ENCODE results near the gene CD101. TPM values are rescaled to one million over a fixed set of nuclear protein-coding genes. Genes with fewer than 3 reads are reported as not detected.

The CD101 gene
- total RNA-seq, 2 experiments from 2014 or later = 2.1 to 2.2 TPM

GRCh38 chr1:117017648-117018047 is 16.1 kb downstream of the CD101 start:
- TF ChIP-seq CTCF (IDR thresholded peaks at IDR 0.05) = no peak
- Mint-ChIP-seq H3K27me3 (no peaks in the 10 kb centered on the region), H3K4me1 (ENCODE audit: low read depth) (peaks cover 58% of the 10 kb centered on the region), H3K9me3 (no peaks in the 10 kb centered on the region), H3K36me3 (ENCODE audit: low read depth) (no peaks in the 10 kb centered on the region), H3K4me3 (no peak overlapping the region), H3K27ac (peak overlapping the region; percentile 39)
- CTCF ChIA-PET = interaction anchor here (0.6 kb wide), 1 partner anchor 65 kb away, joined by 3 read pairs; no protein-coding TSS in a partner anchor
- no peaks in the 10 kb centered on the region for H3K9me3 ChIP-seq (ENCODE audit: control insufficient read depth in 1 of 2, insufficient read depth in 1 of 2, low read length in 2 of 2)
- peaks cover 17% of the 10 kb centered on the region for H3K4me1 ChIP-seq (ENCODE audit: insufficient read depth, low read length)
- H3K36me3 ChIP-seq (ENCODE audit: insufficient read depth, low read length) = peaks cover 13% of the 10 kb centered on the region
- POLR2A ChIA-PET = interaction anchor here (0.7 to 0.8 kb wide), 2 partner anchors 28 to 31 kb away, joined by 3 read pairs; no protein-coding TSS in a partner anchor
- ATAC-seq (ENCODE audit: poor library complexity) (peak; percentile 43), DNase-seq (peak in 1 of 14 experiments; percentile 26)
- H3K4me3 ChIP-seq (ENCODE audit: low read length) = no peak overlapping the region
- intact Hi-C loops (cut with DNase I, micrococcal nuclease) = no loop called here
- H3K27me3 ChIP-seq (ENCODE audit: control insufficient read depth in 1 of 2, insufficient read depth in 2 of 2, low read length in 2 of 2) = no peaks in the 10 kb centered on the region
- no peak overlapping the region for H3K27ac ChIP-seq (ENCODE audit: low read depth in 1 of 2, low read length in 2 of 2)

- Mint-ChIP-seq H3K9me3 (no peaks in the 10 kb centered on the region), H3K4me3 (no peak overlapping the region), H3K27ac (no peak overlapping the region), H3K27me3 (no peaks in the 10 kb centered on the region), H3K4me1 (ENCODE audit: low read depth) (peaks cover 32% of the 10 kb centered on the region), H3K36me3 (ENCODE audit: low read depth) (no peaks in the 10 kb centered on the region)
- ChIA-PET CTCF (no interaction called here), POLR2A (no interaction called here)
- ATAC-seq (ENCODE audit: poor library complexity) = no peak
- Histone ChIP-seq H3K9me3 (ENCODE audit: control insufficient read depth in 1 of 2, insufficient read depth in 1 of 2, low read length in 2 of 2) (no peaks in the 10 kb centered on the region), H3K27me3 (ENCODE audit: control insufficient read depth in 1 of 2, insufficient read depth in 2 of 2, low read length in 2 of 2) (no peaks in the 10 kb centered on the region), H3K4me3 (ENCODE audit: low read length) (no peak overlapping the region), H3K4me1 (ENCODE audit: insufficient read depth, low read length) (peaks cover 9% of the 10 kb centered on the region), H3K27ac (ENCODE audit: low read depth in 1 of 2, low read length in 2 of 2) (no peak overlapping the region), H3K36me3 (ENCODE audit: insufficient read depth, low read length) (peaks cover 13% of the 10 kb centered on the region)
- intact Hi-C loops (cut with DNase I, micrococcal nuclease) = no loop called here
- no peak for TF ChIP-seq CTCF (IDR thresholded peaks at IDR 0.05)
- no peak for DNase-seq
Observed at GRCh38 chr1:117020526-117021156, 19.1 kb downstream of the CD101 start.

- H3K9me3 ChIP-seq (ENCODE audit: control insufficient read depth in 1 of 2, insufficient read depth in 1 of 2, low read length in 2 of 2) = no peaks in the 10 kb centered on the region
- Mint-ChIP-seq H3K4me3 (no peak overlapping the region), H3K4me1 (ENCODE audit: low read depth) (peaks cover 18% of the 10 kb centered on the region), H3K36me3 (ENCODE audit: low read depth) (no peaks in the 10 kb centered on the region), H3K27me3 (no peaks in the 10 kb centered on the region), H3K27ac (no peak overlapping the region), H3K9me3 (no peaks in the 10 kb centered on the region)
- H3K27me3 ChIP-seq (ENCODE audit: control insufficient read depth in 1 of 2, insufficient read depth in 2 of 2, low read length in 2 of 2) = no peaks in the 10 kb centered on the region
- no peak for ATAC-seq (ENCODE audit: poor library complexity)
- ChIA-PET CTCF (no interaction called here), POLR2A (no interaction called here)
- TF ChIP-seq CTCF (IDR thresholded peaks at IDR 0.05) = no peak
- no peak for DNase-seq
- H3K27ac ChIP-seq (ENCODE audit: low read depth in 1 of 2, low read length in 2 of 2) = no peak overlapping the region
- peaks cover 7% of the 10 kb centered on the region for H3K4me1 ChIP-seq (ENCODE audit: insufficient read depth, low read length)
- intact Hi-C loops (cut with DNase I, micrococcal nuclease) = no loop called here
- no peak overlapping the region for H3K4me3 ChIP-seq (ENCODE audit: low read length)
- H3K36me3 ChIP-seq (ENCODE audit: insufficient read depth, low read length) = peaks cover 17% of the 10 kb centered on the region
Observed at GRCh38 chr1:117022114-117022513, 20.6 kb downstream of the CD101 start.
